ENCODE results near the gene PRXL2B.

DNA sequence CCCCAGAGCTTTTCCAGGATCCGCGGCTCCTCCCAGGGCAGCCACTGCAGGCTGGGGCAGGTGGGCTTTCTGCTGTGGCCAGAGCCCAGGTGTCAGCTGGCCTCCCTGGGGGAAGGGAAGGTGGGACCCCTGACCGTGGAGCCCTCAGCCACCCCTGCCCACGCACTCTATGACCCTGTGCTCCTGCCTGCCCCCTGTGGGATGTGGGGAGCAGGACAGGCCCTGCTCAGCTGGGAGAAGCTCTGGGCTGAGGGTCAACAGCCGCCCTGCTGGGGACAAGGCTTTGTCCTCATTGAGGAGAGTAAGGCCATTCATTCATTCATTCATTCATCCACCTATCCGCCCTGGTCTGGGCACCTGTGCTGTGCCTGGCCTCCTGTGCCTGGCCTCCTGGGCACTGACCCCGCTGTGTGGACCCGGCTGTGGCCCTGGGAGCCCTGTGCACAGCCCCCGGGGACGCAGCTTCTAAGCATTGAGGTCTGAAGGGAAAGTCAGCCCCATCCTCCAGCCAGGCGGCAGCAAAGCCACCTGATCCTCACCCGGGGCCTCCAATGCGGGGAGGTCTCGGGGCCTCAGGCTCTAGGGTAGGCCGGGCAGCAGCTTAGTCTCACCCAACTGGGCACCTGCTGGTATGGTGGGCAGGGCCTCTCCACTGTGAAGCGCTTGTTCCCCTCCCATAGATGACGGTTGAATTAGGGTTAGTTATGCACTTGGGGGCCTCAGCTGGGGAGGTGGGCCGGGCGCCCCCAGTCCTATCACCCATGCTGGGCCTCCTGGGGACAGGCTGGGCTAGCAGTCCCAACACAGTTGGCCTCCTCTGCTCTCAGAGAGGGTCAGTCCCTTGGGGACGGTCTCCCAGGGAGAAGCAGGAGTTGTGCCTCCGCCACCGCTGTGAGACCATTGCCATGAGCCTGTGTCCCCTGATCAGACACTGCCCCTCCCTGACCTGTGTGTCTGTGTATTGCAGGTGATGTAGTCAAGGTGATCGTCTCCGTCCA lies 24.4 kb upstream of the PRXL2B start:
- no peak for TF ChIP-seq POLR2A (IDR thresholded peaks at IDR 0.05)
- TF ChIP-seq, protein P1, sequence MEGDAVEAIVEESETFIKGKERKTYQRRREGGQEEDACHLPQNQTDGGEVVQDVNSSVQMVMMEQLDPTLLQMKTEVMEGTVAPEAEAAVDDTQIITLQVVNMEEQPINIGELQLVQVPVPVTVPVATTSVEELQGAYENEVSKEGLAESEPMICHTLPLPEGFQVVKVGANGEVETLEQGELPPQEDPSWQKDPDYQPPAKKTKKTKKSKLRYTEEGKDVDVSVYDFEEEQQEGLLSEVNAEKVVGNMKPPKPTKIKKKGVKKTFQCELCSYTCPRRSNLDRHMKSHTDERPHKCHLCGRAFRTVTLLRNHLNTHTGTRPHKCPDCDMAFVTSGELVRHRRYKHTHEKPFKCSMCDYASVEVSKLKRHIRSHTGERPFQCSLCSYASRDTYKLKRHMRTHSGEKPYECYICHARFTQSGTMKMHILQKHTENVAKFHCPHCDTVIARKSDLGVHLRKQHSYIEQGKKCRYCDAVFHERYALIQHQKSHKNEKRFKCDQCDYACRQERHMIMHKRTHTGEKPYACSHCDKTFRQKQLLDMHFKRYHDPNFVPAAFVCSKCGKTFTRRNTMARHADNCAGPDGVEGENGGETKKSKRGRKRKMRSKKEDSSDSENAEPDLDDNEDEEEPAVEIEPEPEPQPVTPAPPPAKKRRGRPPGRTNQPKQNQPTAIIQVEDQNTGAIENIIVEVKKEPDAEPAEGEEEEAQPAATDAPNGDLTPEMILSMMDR (IDR thresholded peaks at IDR 0.05): no peak
